Sigmoid colon (tissue), 4 donors: ENCODE measurements around the gene ARG1.

Experiments used
- CTCF ChIP-seq, 4 experiments: fragments of 450-650 bp in 3 of 4; fragments of 200-600 bp in 1 of 4; IDR thresholded peaks; one replicate each; pipeline ENCODE4 v1.5.1; 2016 to 2019; ENCODE audit warnings: antibody characterized with exemption in 4 of 4, mild to moderate bottlenecking in 3 of 4, moderate library complexity in 2 of 4
- EP300 ChIP-seq, 4 donors: sonication (generic); formaldehyde crosslinking; IDR thresholded peaks; one replicate each; pipeline ENCODE4 v1.6.1; 2017; ENCODE audit warnings: antibody characterized with exemption in 4 of 4
- POLR2A ChIP-seq, 2 donors: fragments of 450-650 bp; IDR thresholded peaks; one replicate each; pipeline ENCODE4 v1.6.1; 2016; ENCODE audit warnings: antibody characterized with exemption in 2 of 2, mild to moderate bottlenecking in 2 of 2, moderate library complexity in 2 of 2

GRCh38 chr6:131572686-131573415 lies at the start of gene ARG1:
- TF ChIP-seq CTCF (IDR thresholded peaks at IDR 0.05) (no peak), POLR2A (IDR thresholded peaks at IDR 0.05) (no peak), EP300 (IDR thresholded peaks at IDR 0.05) (no peak)
